AG10803 (cell line): ENCODE measurements around the gene SPEG.

Experiments used
- DNase-seq: peaks from one replicate; pipeline ENCODE4 v3.0.0; 2010; ENCODE audit warnings: low read depth
- H3K4me3 ChIP-seq: 2 replicates; pipeline ENCODE4 v1.5.1; 2011; ENCODE audit warnings: mild to moderate bottlenecking, low read length, control low read depth
- CTCF ChIP-seq: conservative IDR thresholded peaks from 2 replicates; pipeline ENCODE4 v1.5.1; 2011; ENCODE audit warnings: mild to moderate bottlenecking, low read length, control low read depth, inconsistent platforms

Gene SPEG

GRCh38 chr2:219414857-219415256 lies 19.8 kb upstream of the SPEG start:
- no peak for DNase-seq
- H3K4me3 ChIP-seq: no peak overlapping the region
- TF ChIP-seq CTCF: no peak

- TF ChIP-seq CTCF: no peak
- no peak for DNase-seq
- no peak overlapping the region for H3K4me3 ChIP-seq
Measured at GRCh38 chr2:219415580-219416234, 18.9 kb upstream of the SPEG start.

GRCh38 chr2:219416235-219416602 lies 18.4 kb upstream of the SPEG start:
- no peak overlapping the region for H3K4me3 ChIP-seq
- DNase-seq: no peak
- TF ChIP-seq CTCF: no peak

- TF ChIP-seq CTCF: no peak
Measured at GRCh38 chr2:219416938-219417337, 17.7 kb upstream of the SPEG start.

GRCh38 chr2:219417374-219417773 lies 17.3 kb upstream of the SPEG start:
- no peak overlapping the region for H3K4me3 ChIP-seq

More at GRCh38 chr2:219416938-219417337, 17.7 kb upstream of the SPEG start:
- DNase-seq: no peak
- H3K4me3 ChIP-seq: no peak overlapping the region

GRCh38 chr2:219418155-219419011 lies 16.3 kb upstream of the SPEG start, which contains the start of gene DES:
Gene DES (plus strand): TSS chr2:219418377. CDS start chr2:219418463, 86 bp downstream.
- no peak for TF ChIP-seq CTCF
- DNase-seq: no peak
- no peak within 1 kb of the TSS for H3K4me3 ChIP-seq

More at GRCh38 chr2:219417374-219417773, 17.3 kb upstream of the SPEG start:
- no peak for DNase-seq
- TF ChIP-seq CTCF: no peak

GRCh38 chr2:219419012-219419324 lies 15.7 kb upstream of the SPEG start:
- no peak for TF ChIP-seq CTCF
- no peak overlapping the region for H3K4me3 ChIP-seq

More at GRCh38 chr2:219419012-219419324, 15.7 kb upstream of the SPEG start:
- DNase-seq: no peak
